NCI-H82 treated with DMSO at 0.1 percent for 48 hours (cell line): ENCODE data around the gene AFTPH.

Experiments
- DNase-seq: peaks from one replicate; lab custom pipeline; 2025; ENCODE audit not compliant: unreplicated experiment; lab: John Stamatoyannopoulos, UW

AFTPH gene

GRCh38 chr2:64586883-64587481, 62.9 kb downstream of the AFTPH start:
- DNase-seq, result peak; percentile 26

DNA sequence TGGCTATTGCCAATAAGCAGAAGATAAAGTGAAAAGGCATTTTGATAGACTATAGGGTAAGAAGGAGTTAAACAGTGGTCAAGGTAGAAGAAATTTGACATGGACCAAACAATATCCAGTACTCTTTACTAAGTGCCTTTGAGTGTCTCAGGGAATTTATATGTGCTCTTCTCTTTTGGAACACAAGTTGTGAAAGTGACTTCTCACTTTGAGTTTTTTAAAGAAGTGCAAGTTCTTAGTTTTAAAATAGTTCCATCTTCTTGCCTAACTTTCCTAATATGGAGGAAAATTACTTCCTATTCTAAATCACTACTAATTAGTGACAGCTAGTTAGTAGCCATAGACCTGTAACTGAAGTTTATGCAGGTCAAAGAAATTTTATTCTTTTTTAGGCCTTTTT, 63.4 kb downstream of the AFTPH start:
- DNase-seq, result no peak

DNA sequence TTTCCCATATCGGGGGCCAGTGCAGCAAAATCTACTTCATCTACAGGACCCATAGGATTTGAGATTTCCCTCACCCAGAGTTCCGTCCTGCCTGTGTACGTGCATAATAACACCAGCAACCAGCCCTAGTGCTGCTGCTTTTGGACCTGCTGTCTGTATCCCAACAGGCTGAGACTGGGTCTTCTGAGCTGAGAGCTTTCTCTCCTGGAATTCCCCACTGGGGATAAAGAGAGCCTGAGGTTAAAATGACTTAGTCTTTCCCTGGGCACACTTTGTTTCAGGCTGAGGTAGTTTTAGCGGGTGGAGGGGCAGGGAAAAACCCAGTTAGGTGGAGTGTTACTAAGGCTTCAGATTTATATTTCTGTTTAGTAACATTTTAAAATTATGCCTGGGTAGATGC, 67.1 kb downstream of the AFTPH start:
- no peak for DNase-seq

GRCh38 chr2:64593035-64593655, 69.0 kb downstream of the AFTPH start:
- no peak for DNase-seq

GRCh38 chr2:64594226-64594989, 70.3 kb downstream of the AFTPH start:
- DNase-seq, result no peak

DNA sequence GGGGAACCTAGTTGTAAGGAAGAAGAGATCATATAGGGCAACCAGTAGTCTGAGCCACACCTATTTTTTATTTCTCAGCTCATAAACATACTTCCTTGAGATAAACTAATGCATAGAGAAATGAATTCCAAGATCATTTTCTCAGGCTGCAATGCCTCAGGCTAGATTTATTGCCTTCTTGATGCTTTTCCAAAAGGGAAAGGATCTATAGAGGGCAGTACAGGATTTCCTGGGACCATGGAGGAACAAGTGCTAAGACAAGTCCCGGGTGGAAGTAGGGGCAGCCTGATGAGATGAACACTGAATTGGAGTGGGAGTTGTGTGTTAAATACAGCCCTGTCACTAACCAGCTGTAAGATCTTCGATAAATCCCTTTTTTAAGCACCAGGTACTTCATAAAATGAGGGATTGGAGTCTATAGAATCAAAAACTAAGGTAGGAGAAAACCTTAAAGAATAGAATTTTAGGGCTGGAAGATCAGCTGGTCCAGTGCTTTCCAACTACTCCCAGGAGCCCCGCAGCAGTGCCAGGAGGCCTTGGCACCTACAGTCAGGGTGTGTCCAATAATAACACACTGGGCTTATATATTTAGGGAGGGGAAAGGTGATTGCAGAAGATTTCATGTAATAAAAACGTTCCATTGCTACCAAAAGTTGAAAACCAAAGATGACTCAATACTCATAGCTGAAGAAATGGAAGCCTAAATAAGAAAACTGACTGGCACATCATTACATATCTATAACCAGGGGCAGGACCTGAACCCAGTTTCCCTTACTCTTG, 71.5 kb downstream of the AFTPH start:
- DNase-seq, result peak; percentile 49

DNA sequence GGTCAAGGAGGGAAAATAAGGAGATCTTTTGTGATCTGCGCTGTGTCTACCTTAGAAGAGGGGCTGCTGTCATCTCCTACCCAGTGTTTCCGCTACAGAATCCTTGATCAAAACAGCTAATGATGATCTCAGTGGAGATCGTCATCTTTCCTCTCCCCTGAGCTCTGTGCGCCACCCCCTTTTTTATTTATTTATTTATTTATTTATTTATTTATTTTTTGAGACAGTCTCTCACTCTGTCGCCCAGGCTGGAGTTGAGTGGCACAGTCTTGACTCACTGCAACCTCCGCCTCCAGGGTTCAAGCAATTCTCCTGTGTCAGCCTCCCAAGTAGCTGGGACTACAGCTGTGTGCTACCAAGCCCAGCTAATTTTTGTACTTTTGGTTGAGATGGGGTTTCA, 74.1 kb downstream of the AFTPH start:
- DNase-seq, result no peak

DNA sequence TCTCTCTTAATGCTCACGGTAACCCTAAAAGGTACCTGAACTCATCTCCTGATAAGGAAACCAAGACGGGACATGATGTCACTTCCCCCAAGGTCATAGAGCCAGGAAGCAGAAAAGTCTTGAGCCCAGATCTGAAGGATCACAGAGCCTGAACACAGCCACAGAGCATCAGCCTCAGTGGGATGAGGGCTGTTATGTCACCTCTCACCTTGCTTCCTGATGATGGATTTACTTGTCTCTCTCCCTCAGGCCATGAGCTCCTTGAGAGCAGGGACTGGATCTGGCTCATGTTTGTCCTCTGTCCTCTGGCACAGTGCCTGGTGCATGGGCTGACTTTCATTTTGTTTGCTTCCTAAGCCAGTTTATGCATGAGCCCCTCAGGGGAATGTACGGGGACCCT, 75.3 kb downstream of the AFTPH start:
- no peak for DNase-seq

- no peak for DNase-seq
Observed at GRCh38 chr2:64601034-64601754, 77.1 kb downstream of the AFTPH start.

DNA sequence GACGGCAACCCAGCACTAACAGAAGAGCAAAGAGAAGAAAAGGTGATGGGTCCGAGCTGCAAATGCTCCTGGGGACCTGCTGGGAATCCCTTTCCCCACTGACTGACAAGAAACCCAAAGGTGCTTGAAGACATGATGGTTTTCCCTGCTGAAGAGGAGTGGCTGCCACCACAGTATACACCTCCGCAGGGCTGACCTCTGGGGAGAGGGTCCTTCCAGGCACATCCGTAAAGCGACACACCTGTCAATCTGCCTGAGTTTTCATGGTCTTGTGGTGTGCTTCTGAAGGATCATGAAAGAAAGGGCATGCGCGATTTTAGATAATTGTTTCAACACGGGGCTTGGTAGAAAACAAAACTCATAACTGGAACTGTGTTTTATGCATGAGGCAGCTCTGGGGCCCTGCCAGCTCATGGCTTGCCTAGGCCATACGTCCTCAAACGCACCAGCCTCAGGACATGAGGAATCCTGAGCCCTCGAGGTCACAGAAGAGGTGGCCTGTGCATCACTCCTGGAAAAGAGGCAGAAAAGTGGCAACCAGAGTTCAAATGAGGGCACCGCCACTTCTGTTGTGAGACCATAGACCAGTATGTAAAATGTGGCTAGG, 77.8 kb downstream of the AFTPH start:
- no peak for DNase-seq

DNA sequence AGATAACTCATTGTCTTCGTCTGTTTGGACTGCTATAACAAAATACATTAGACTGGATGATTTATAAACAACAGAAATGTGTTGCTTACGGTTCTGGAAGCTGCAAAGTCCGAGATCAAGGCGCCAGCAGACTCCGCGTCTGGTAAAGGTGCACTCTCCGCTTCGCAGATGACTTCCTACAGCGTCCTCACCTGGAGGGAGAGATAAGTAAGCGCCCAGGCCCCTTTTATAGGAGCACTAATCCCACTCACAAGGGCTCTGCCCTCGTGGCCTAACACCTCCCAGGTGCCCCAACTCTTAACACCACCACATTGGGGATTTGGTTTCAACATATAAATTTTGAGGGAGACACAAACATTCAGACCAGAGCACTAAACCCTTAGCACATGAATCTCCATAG, 78.3 kb downstream of the AFTPH start:
- no peak for DNase-seq

DNA sequence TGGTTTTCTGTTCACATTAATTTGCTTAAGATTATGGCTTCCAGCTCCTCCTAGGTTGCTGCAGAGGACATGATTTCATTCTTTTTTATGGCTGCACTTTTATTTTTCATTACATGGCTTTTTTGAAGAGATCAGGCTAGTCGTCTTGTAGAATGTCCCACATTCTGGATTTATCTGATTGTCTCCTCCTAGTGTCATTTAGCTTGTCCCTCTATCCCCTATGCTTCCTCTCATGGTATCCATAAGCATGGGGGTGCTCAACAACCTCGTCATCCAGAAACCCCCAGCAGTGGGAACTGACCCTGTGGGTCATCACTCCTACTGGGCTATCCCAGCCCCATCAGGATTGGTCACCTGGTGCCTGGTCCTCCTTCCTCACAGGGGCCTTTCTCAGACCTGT, 80.0 kb downstream of the AFTPH start:
- DNase-seq, result no peak

DNA sequence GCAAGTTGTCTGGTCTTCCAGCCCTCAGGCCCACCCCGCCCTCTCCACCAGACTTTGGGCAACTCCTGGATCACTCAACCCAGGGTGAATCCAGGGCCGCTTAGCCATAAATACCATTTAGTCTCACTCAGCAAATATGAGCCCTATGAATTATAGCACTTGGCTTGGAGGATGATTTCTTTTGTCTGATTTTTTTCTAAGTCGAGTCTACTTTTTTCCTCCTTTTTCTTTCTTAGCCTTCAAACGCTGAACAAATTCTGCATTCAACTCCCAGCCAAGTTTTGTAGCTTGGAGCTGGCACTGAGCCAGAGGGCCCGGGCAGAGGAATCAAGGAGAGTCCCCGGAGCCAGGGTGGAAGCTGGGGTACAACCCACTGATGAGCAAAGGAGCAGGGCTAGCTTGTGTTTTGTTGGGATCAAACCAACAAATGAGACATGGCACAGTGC, 80.9 kb downstream of the AFTPH start:
- DNase-seq, result no peak

GRCh38 chr2:64605991-64606478, 81.9 kb downstream of the AFTPH start:
- no peak for DNase-seq

- DNase-seq, result no peak
Observed at GRCh38 chr2:64606479-64607363, 82.6 kb downstream of the AFTPH start.

DNA sequence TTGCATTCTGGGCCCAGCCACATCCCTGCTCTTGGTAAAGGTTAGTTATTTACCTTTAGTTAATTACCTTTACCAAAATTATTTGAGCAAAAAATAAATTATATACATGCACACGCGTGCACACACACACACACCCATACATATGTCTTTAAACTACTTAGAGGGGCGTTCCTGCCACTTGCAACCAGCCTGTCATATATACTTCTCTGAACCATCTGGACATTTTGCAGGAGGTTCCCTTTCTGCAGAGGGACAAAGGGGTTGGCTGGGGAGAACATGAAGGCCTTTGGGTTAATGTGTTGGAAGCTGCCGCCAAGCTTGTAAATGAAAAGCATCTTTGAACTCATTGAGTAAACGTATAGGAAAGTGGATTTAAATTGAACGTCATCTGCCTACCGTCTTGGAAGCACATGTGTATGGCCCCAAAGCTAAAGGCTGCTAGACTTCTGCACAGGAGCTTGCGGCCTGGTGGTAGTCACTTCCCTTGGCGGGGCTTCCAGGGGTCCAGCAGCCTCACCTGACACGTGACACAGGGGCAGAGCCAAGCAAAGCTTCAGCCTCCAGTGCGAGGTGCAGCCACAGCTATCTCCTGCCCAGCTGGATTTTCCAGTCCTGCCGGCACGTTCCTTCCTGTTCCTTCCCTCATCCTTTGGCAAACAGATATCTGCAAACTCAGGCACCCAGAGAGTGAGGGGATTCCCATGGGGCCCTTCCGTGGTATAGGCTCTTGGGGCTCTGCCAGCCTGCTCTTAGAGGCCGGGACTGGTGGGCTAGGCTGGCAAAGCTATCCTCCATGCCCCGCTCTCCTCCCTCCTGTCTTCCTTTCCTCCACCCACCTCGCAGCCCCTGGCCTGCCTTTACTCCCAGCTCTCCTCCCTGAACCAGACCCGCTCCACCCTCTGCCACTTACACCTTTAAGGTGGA, 83.5 kb downstream of the AFTPH start:
- no peak for DNase-seq

DNA sequence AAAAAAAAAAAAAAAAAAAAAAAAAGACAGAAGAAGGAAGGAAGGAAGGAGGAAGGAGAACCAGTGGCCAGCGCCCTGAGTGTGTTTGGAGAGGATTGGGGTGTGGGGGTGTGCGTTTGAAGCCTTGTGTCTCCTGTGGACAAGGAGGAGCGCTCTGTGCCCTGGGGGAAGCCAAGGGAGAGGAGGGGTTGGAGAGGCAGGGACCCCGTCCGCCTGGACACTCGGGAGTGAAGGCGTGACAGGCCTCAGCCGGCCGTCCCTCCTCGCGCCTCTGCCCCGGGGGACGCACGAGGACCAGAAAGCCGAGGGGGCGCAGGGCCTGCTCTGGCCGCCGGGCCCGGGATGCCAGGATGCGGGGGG, 84.7 kb downstream of the AFTPH start:
- DNase-seq, result no peak

- DNase-seq, result no peak
Observed at GRCh38 chr2:64609227-64609941, 85.3 kb downstream of the AFTPH start.
